GM19463 (cell line): Measurements from ENCODE around the gene FBXL16.
"Not testable (repeated sequence)": the region's sequence is repeated elsewhere in the genome, so short reads cannot be mapped to it uniquely, and the experiment has no call there.

ENCODE experiments used
- ATAC-seq: cut with Tn5 transposase; IDR thresholded peaks from one replicate; pipeline ENCODE4 v1.9.1; 2021; ENCODE audit warnings: mild to moderate bottlenecking, moderate library complexity; ENCODE audit not compliant: unreplicated experiment

FBXL16 gene

GRCh38 chr16:705431-706188 lies at the start of gene FBXL16:
TSS of gene FBXL16 (minus strand) at chr16:705801. CDS start at chr16:697405, 8,396 bp downstream.
- no peak for ATAC-seq

GRCh38 chr16:754656-755055 lies 49.1 kb upstream of the FBXL16 start:
- no peak for ATAC-seq

- ATAC-seq, result not testable (repeated sequence)
These were observed 48.6 kb upstream of the FBXL16 start for GRCh38 chr16:754121-754607.

GRCh38 chr16:752007-752312 lies 46.4 kb upstream of the FBXL16 start:
- ATAC-seq, result no peak

GRCh38 chr16:751152-752006 lies 45.8 kb upstream of the FBXL16 start:
- no peak for ATAC-seq

GRCh38 chr16:750485-750884 lies 44.9 kb upstream of the FBXL16 start:
- no peak for ATAC-seq

GRCh38 chr16:749010-749409 lies 43.4 kb upstream of the FBXL16 start:
- no peak for ATAC-seq

- ATAC-seq, result no peak
These were observed 42.6 kb upstream of the FBXL16 start for GRCh38 chr16:747978-748746.

GRCh38 chr16:746637-747036 lies 41.0 kb upstream of the FBXL16 start:
- no peak for ATAC-seq

GRCh38 chr16:745739-746138 lies 40.1 kb upstream of the FBXL16 start:
- ATAC-seq, result no peak

- ATAC-seq, result no peak
These were observed 38.3 kb upstream of the FBXL16 start for GRCh38 chr16:743794-744500.

GRCh38 chr16:742894-743293 lies 37.3 kb upstream of the FBXL16 start:
- ATAC-seq, result not testable (repeated sequence)

- ATAC-seq, result no peak
These were observed 36.5 kb upstream of the FBXL16 start for GRCh38 chr16:741986-742629.

GRCh38 chr16:740764-741505 lies 35.3 kb upstream of the FBXL16 start, which contains the start of gene CIAO3:
TSS of gene CIAO3 (minus strand) at chr16:740997. CDS start at chr16:740985, 12 bp downstream.
- ATAC-seq, result peak; percentile 78

GRCh38 chr16:740459-740763 lies 34.8 kb upstream of the FBXL16 start:
- ATAC-seq, result no peak

- ATAC-seq, result no peak
These were observed 34.2 kb upstream of the FBXL16 start for GRCh38 chr16:739560-740458.

- no peak for ATAC-seq
These were observed 31.4 kb upstream of the FBXL16 start for GRCh38 chr16:736936-737481.

GRCh38 chr16:735982-736453 lies 30.4 kb upstream of the FBXL16 start:
- ATAC-seq, result no peak
